SK-N-SH (cell line): ENCODE data around the gene TRMT112. TPM values are rescaled to one million over a fixed set of nuclear protein-coding genes. Genes with fewer than 3 reads are reported as not detected.

Experiments
- CTCF ChIA-PET: fragments of 300-600, 350-600 bp; formaldehyde crosslinking; extraction: SDS; loops from one replicate; lab custom pipeline; 2021; lab: Yijun Ruan, JAX
- POLR2A ChIA-PET: fragments of 350-600 bp; sonication (Branson Sonifier 250); formaldehyde crosslinking; extraction: SDS; loops from one replicate; lab custom pipeline; 2020; ENCODE audit warnings: antibody characterized with exemption, inconsistent platforms; lab: Yijun Ruan, JAX
- DNase-seq: peaks from one replicate; pipeline ENCODE4 v3.0.0; 2012
- H2AFZ ChIP-seq: fragments of 200-600 bp; sonication (generic); 2 replicates; pipeline ENCODE4 v1.8.1; 2016; ENCODE audit warnings: antibody characterized with exemption, mild to moderate bottlenecking, low read depth
- H3F3A ChIP-seq: fragments of 200-600 bp; sonication (generic); replicated peaks from 2 replicates; pipeline ENCODE3; 2016; ENCODE audit warnings: antibody characterized with exemption, mild to moderate bottlenecking; ENCODE audit not compliant: insufficient read depth
- H3K27ac ChIP-seq, 2 experiments: fragments of 200-500 bp in 1 of 2; fragments of 200-600 bp in 1 of 2; sonication (Bioruptor generic) in 1 of 2; sonication (generic), shearing (Covaris generic) in 1 of 2; 2 replicates each; pipeline versions ENCODE4 v1.5.1 to v1.6.1; 2014 to 2016; ENCODE audit warnings: low read depth in 2 of 2, inconsistent platforms in 1 of 2, low read length in 1 of 2, mild to moderate bottlenecking in 1 of 2, mixed read lengths in 1 of 2
- H3K27me3 ChIP-seq: fragments of 200-600 bp; sonication (generic), shearing (Covaris generic); 2 replicates; pipeline ENCODE4 v1.6.1; 2016; ENCODE audit warnings: mixed run types; ENCODE audit not compliant: insufficient read depth
- H3K36me3 ChIP-seq, 2 experiments: fragments of 200-500 bp in 1 of 2; fragments of 200-600 bp in 1 of 2; sonication (Bioruptor generic) in 1 of 2; sonication (generic) in 1 of 2; replicated peaks in 1 of 2; 2 replicates each; pipeline versions ENCODE3 to v1.5.1; 2014 to 2016; ENCODE audit warnings: low read length in 1 of 2, mild to moderate bottlenecking in 1 of 2; ENCODE audit not compliant: insufficient read depth in 2 of 2, control insufficient read depth in 1 of 2
- H3K4me1 ChIP-seq, 2 experiments: fragments of 200-500 bp in 1 of 2; fragments of 200-600 bp in 1 of 2; sonication (Bioruptor generic) in 1 of 2; sonication (generic), shearing (Covaris generic) in 1 of 2; 2 replicates each; pipeline versions ENCODE4 v1.5.1 to v1.6.1; 2014 to 2016; ENCODE audit warnings: low read depth in 1 of 2, low read length in 1 of 2, mixed run types in 1 of 2; ENCODE audit not compliant: insufficient read depth in 2 of 2, control insufficient read depth in 1 of 2
- H3K4me2 ChIP-seq: fragments of 200-600 bp; sonication (generic), shearing (Covaris generic); 2 replicates; pipeline ENCODE4 v1.6.1; 2017; ENCODE audit warnings: mixed run types
- H3K4me3 ChIP-seq, 2 experiments: fragments of 200-500 bp in 1 of 2; fragments of 200-600 bp in 1 of 2; sonication (Bioruptor generic) in 1 of 2; sonication (generic), shearing (Covaris generic) in 1 of 2; 2 replicates each; pipeline versions ENCODE4 v1.5.1 to v1.8.1; 2014 to 2016; ENCODE audit warnings: low read depth in 2 of 2, inconsistent platforms in 1 of 2, low read length in 1 of 2, mild to moderate bottlenecking in 1 of 2, mixed read lengths in 1 of 2, moderate library complexity in 1 of 2
- H3K79me2 ChIP-seq: fragments of 200-600 bp; sonication (generic); 2 replicates; pipeline ENCODE4 v1.8.1; 2017; ENCODE audit warnings: mild to moderate bottlenecking; ENCODE audit not compliant: insufficient read depth
- H3K9ac ChIP-seq: fragments of 200-600 bp; sonication (generic); 2 replicates; pipeline ENCODE4 v1.6.1; 2017; ENCODE audit warnings: mixed run types
- H3K9me2 ChIP-seq: fragments of 200-600 bp; sonication (generic); 2 replicates; pipeline ENCODE4 v1.6.1; 2017; ENCODE audit warnings: mixed run types
- H3K9me3 ChIP-seq: fragments of 200-600 bp; sonication (generic); 2 replicates; pipeline ENCODE4 v1.6.1; 2017; ENCODE audit warnings: mixed run types, mild to moderate bottlenecking, moderate library complexity
- H4K20me1 ChIP-seq: fragments of 200-600 bp; sonication (generic); 2 replicates; pipeline ENCODE4 v1.6.1; 2017; ENCODE audit warnings: mild to moderate bottlenecking, mixed run types; ENCODE audit not compliant: insufficient read depth
- CTCF ChIP-seq: fragments of 200-600 bp; sonication (generic); IDR thresholded peaks from 2 replicates; pipeline ENCODE4 v1.6.1; 2017; ENCODE audit warnings: antibody characterized with exemption, mild to moderate bottlenecking, moderate library complexity
- EP300 ChIP-seq, 2 experiments: IDR thresholded peaks; 2 replicates each; pipeline versions ENCODE4 v1.4.0 to v1.6.1; 2012; ENCODE audit warnings: borderline replicate concordance in 1 of 2, low read depth in 1 of 2, low read length in 1 of 2
- FOSL2 ChIP-seq: IDR thresholded peaks from 2 replicates; pipeline ENCODE4 v1.4.0; 2012; ENCODE audit warnings: low read depth, mild to moderate bottlenecking, moderate library complexity, borderline replicate concordance
- FOXM1 ChIP-seq: IDR thresholded peaks from 2 replicates; pipeline ENCODE4 v1.4.0; 2012; ENCODE audit warnings: low read depth, mild to moderate bottlenecking
- GABPA ChIP-seq: IDR thresholded peaks from 2 replicates; pipeline ENCODE4 v1.4.0; 2012; ENCODE audit warnings: low read depth, mild to moderate bottlenecking
- IRF3 ChIP-seq: fragments of 150-350 bp; IDR thresholded peaks from 2 replicates; pipeline ENCODE4 v1.6.1; 2016; ENCODE audit warnings: mild to moderate bottlenecking, low read depth, low read length
- MEF2A ChIP-seq: IDR thresholded peaks from 2 replicates; pipeline ENCODE4 v1.4.0; 2012; ENCODE audit warnings: low read depth, borderline replicate concordance
- NFIC ChIP-seq: IDR thresholded peaks from 2 replicates; pipeline ENCODE4 v1.4.0; 2012; ENCODE audit warnings: borderline replicate concordance
- POLR2AphosphoS5 ChIP-seq: IDR thresholded peaks from 2 replicates; pipeline ENCODE4 v1.6.1; 2012; ENCODE audit warnings: low read depth, low read length
- RAD21 ChIP-seq: IDR thresholded peaks from 2 replicates; pipeline ENCODE4 v1.6.1; 2012; ENCODE audit warnings: mild to moderate bottlenecking, low read length
- RFX5 ChIP-seq: IDR thresholded peaks from 2 replicates; pipeline ENCODE4 v1.6.1; 2012; ENCODE audit warnings: mild to moderate bottlenecking, improper control_type of control experiment, low read length
- RXRA ChIP-seq: IDR thresholded peaks from 2 replicates; pipeline ENCODE4 v1.4.0; 2012; ENCODE audit warnings: low read depth, mild to moderate bottlenecking, borderline replicate concordance
- SIN3A ChIP-seq: IDR thresholded peaks from 2 replicates; pipeline ENCODE4 v1.6.1; 2012; ENCODE audit warnings: low read depth, mild to moderate bottlenecking, low read length, moderate library complexity, borderline replicate concordance
- USF2 ChIP-seq: fragments of 150-350 bp; IDR thresholded peaks from 2 replicates; pipeline ENCODE4 v1.6.1; 2017; ENCODE audit warnings: antibody characterized with exemption, low read length, low read depth, borderline replicate concordance
- YY1 ChIP-seq: IDR thresholded peaks from 2 replicates; pipeline ENCODE4 v1.4.0; 2012; ENCODE audit warnings: low read depth, mild to moderate bottlenecking
- WGBS: methylation state at CpG from one replicate; pipeline ENCODE4 v1.1.6; 2017; ENCODE audit warnings: low lambda C conversion rate; 5-methylcytosine and 5-hydroxymethylcytosine counted together
- polyA plus RNA-seq, 3 experiments: library from polyadenylated mRNA; depleted of rRNA; stranded (reverse); fragments of >200 nt; gene quantifications; 2 replicates each; pipeline ENCODE4 v1.2.3, GENCODE V29; 2012

Gene TRMT112
- polyA plus RNA-seq, 1 of the 3 experiments (the other 2 are of a cell fraction): 699 TPM

GRCh38 chr11:64290352-64291261 lies 26.8 kb downstream of the TRMT112 start:
- POLR2A ChIA-PET: interaction anchor here (0.6 to 1.5 kb wide), 2 partner anchors 27 to 109 kb away, joined by 3 read pairs; partner anchors contain the start of gene PRDX5
- Histone ChIP-seq H3K4me1 (peaks cover 8 to 21% of the 10 kb centered on the region in 2 experiments; a peak in 2 of 4 replicates), H3K9me2 (no peaks in the 10 kb centered on the region), H3K9ac (no peak overlapping the region), H3K36me3 (no peaks in the 10 kb centered on the region), H4K20me1 (no peaks in the 10 kb centered on the region), H3K79me2 (peaks cover 8% of the 10 kb centered on the region; the same call in 1 of the 2 replicates), H3K27me3 (peaks cover 15% of the 10 kb centered on the region)
- WGBS: 56% methylated on average over 6 of the region's 10 CpGs
- TF ChIP-seq SIN3A (no peak), RAD21 (no peak), NFIC (no peak)
- TF ChIP-seq, all 33 proteins: peak for 0
- Histone ChIP-seq H3K9me3 (no peaks in the 10 kb centered on the region), H3F3A (peaks cover 12% of the 10 kb centered on the region), H3K4me3 (peak overlapping the region in 1 of 2 experiments; percentile 48; a peak in 1 of 4 replicates), H3K4me2 (no peak overlapping the region; the same call in 1 of the 2 replicates), H2AFZ (no peak overlapping the region), H3K27ac (no peak overlapping the region)
- no peak for DNase-seq
- CTCF ChIA-PET: interaction anchor here (1.2 to 12.2 kb wide), 6 partner anchors 13 to 109 kb away, joined by 3 to 196 read pairs (median 10); partner anchors contain the start of genes CATSPERZ, ESRRA, PLCB3 and PRDX5

GRCh38 chr11:64289002-64289564 lies 28.3 kb downstream of the TRMT112 start:
- 90% methylated on average over 2 of the region's 13 CpGs for WGBS

More at GRCh38 chr11:64289002-64289564, 28.3 kb downstream of the TRMT112 start:
- H3K27me3 ChIP-seq: peaks cover 15% of the 10 kb centered on the region
- H3K36me3 ChIP-seq: no peaks in the 10 kb centered on the region
- peaks cover 10% of the 10 kb centered on the region for H3K79me2 ChIP-seq
- H3K9me3 ChIP-seq: no peaks in the 10 kb centered on the region
- no peaks in the 10 kb centered on the region for H4K20me1 ChIP-seq
- H2AFZ ChIP-seq: no peak overlapping the region
- peaks cover 16% of the 10 kb centered on the region for H3F3A ChIP-seq
- H3K4me1 ChIP-seq: peaks cover 8 to 22% of the 10 kb centered on the region in 2 experiments; a peak in 2 of 4 replicates
- TF ChIP-seq EP300 (IDR thresholded peaks at IDR 0.05; ENCODE audit: borderline replicate concordance in 1 of 2, low read depth in 1 of 2, low read length in 1 of 2) (no peak), POLR2AphosphoS5 (no peak), CTCF (no peak), RFX5 (no peak), GABPA (no peak), FOSL2 (no peak), USF2 (no peak), YY1 (no peak), RXRA (no peak), FOXM1 (no peak), RAD21 (no peak), MEF2A (no peak), IRF3 (no peak)
- H3K4me2 ChIP-seq: no peak overlapping the region
- ChIA-PET POLR2A (interaction anchor here (0.8 kb wide), 1 partner anchor 25 kb away, joined by 3 read pairs; no protein-coding TSS in a partner anchor), CTCF (interaction anchor here (1.1 to 12.2 kb wide), 5 partner anchors 14 to 85 kb away, joined by 3 to 196 read pairs (median 13); partner anchors contain the start of genes CATSPERZ, ESRRA, PLCB3 and PRDX5)
- no peak for DNase-seq
- H3K9ac ChIP-seq: no peak overlapping the region
- no peak overlapping the region for H3K27ac ChIP-seq
- no peaks in the 10 kb centered on the region for H3K9me2 ChIP-seq
- H3K4me3 ChIP-seq: no peak overlapping the region
